GM18498 (cell line): Measurements from ENCODE around the gene EPHB1.

Source experiments
- ATAC-seq: cut with Tn5 transposase; IDR thresholded peaks from one replicate; pipeline ENCODE4 v1.9.1; 2021; ENCODE audit warnings: mild to moderate bottlenecking, moderate library complexity; ENCODE audit not compliant: unreplicated experiment

The EPHB1 gene

GRCh38 chr3:134934933-134935332 is 139.9 kb downstream of the EPHB1 start:
- no peak for ATAC-seq

DNA sequence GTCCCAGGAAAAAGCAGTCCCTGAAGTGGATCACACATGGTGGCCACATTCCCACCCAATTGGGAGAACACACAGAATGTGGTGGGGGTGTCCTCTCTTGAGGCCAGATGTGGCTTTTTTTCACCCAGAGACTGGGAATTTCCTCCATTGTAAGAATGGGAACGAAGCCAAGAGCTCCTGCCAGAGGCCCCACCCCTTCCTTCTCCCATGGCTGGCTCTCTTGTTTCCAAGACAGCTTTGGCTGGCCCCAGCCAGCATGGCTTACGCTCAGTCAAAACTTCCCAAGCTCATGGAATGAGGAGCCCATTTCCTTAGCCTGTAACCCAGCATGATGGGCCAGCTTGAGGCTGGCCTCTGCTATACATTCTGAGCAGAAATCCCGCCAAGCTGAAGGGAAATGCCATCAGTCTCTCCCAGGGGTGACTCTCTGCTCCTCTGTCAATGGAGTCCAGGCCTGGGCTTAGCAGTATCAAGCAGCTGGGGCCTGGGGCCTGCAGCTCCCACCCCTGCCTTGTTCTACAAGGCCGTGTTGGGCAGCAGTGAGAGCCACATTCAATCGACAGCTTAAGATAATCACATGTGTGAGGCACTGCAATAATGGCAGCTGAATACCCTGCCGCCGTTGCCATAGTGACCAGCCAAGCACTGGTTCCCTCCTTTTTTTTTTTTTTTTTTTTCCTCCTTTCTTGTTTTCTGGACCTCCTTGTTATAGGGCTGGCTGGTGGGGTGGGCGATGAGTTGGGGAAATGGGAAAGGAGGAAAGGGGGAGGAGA is 142.4 kb downstream of the EPHB1 start:
- no peak for ATAC-seq

DNA sequence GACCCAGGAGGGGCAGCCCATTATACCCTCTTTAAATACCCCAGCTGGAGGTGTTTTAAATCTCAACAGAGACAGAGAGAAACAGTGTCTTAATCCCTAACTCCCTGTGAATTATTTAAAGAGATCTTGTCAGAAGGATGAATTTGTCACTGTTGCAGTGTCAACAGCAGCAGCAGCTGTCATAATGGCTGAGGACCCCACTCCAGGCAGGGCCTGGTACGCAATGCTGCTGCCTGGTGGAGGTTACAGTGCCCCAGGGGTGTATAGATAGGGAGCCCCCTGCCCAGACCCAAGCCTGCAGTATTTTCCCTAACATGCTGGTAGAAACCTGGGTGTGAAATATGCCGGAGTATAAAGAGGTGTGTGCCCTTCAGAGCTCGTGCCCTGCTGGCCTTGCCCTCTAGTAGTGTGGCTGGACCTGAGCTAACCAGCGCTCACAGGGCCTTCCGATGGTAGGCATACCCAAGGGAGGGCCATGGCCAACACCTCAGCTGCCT is 143.0 kb downstream of the EPHB1 start:
- ATAC-seq = no peak

DNA sequence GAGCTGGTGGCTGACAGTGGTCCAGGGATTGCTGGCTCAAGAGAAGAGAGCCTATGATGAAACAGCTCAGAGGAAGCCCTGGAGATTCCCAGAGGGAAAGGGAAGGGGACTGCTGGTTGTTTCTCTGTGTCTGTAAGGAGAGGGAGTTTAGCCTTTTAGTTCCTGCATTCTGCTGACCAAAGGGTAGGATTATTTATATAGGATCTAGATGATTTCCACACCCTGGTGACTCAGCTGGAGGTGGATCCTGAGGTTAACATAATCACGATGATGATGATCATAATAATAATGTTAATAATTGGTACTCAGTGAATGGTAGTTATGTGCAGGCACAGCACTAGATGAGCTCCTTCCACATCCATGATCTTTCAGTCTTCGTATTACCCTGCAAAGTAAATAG is 144.9 kb downstream of the EPHB1 start:
- ATAC-seq = no peak

DNA sequence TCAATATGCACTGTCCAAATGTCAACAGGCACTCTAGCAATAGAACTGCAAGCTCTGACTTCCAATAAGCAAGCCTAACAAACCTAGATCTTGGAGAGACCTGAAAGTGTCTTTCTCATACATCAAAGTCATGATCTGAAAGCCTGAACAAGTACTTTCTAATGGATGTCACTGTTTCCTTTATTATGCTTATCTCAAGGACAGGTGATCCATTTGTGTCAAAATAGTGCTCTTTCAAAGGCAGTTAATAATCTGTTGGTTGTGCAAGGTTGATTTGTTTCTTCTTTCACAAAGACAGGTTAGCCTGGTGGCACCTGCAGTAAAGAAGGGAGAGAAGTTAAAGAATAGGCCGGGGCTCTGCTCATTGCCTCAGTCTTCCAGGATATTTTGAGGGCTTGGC is 146.8 kb downstream of the EPHB1 start:
- ATAC-seq = no peak

DNA sequence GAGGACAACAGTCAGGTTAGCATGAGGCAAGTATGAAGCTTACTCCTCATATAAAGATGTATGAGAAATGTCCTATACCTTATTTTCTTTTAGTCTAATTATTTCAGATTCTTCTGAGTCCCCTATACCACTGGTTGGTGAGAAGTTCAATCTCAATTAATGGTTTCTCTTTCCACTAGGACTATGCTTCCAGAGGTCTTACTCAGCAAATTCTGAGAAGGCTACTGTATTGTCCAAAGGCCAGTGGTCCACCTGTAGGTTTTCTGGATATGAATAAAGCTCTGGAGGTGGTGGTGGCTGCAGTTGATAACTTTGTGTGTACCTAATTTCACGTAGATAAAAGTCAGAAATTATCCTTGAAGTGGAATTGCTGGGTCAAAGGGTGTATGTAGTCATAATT is 149.4 kb downstream of the EPHB1 start:
- no peak for ATAC-seq

- no peak for ATAC-seq
Measured at GRCh38 chr3:134949150-134949549, 154.1 kb downstream of the EPHB1 start.

- ATAC-seq = no peak
Measured at GRCh38 chr3:134952371-134952770, 157.3 kb downstream of the EPHB1 start.

- peak; percentile 21 for ATAC-seq
Measured at GRCh38 chr3:134955874-134956273, 160.8 kb downstream of the EPHB1 start.

- ATAC-seq = peak; percentile 78
Measured at GRCh38 chr3:134956395-134956794, 161.3 kb downstream of the EPHB1 start.

- peak; percentile 15 for ATAC-seq
Measured at GRCh38 chr3:134956844-134957243, 161.8 kb downstream of the EPHB1 start.

DNA sequence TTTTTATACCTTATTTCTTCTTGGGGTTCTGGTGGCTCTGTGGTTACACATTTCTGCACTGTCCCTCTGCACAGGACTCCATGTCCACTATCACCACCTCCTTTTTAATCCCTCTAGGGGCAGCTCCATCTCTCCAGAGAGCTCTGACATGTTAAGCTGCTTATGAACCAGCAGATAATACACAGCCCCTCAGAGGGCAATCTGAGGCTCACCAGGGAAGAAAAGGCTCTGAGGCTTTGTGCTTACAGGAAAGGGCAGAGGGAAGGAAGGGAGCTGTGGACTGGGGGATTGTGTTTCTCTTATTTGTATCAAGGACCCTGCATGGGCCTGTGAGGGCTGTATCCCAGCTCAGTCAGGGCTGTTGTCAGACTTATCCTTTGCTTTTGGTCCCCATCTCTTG is 164.5 kb downstream of the EPHB1 start:
- no peak for ATAC-seq

GRCh38 chr3:134964226-134964625 is 169.2 kb downstream of the EPHB1 start:
- no peak for ATAC-seq

- ATAC-seq = no peak
Measured at GRCh38 chr3:134965865-134966481, 170.9 kb downstream of the EPHB1 start.

- ATAC-seq = no peak
Measured at GRCh38 chr3:134970895-134971294, 175.8 kb downstream of the EPHB1 start.

DNA sequence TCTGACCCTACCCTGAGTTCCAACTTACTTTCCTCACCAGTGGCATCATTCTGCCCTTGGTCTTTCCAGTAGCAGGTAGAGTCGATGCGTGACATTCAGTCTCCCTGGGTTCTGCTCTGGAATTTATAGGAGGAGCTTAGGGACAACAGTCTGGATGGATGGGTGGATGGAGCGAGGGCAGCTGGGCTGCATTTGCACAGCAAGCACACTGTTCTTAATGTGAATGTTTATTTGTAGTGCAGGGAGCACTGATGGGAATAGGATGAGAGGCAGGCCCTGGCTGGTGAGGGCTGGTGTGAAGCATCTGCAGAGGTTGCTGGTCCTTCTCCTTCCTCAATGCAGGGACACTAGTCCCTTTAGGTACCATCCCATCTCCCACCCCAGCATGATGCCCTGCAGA is 176.2 kb downstream of the EPHB1 start:
- no peak for ATAC-seq

GRCh38 chr3:134971907-134972306 is 176.8 kb downstream of the EPHB1 start:
- peak; percentile 75 for ATAC-seq

- ATAC-seq = no peak
Measured at GRCh38 chr3:134972836-134973455, 177.9 kb downstream of the EPHB1 start.

- no peak for ATAC-seq
Measured at GRCh38 chr3:134974624-134975023, 179.6 kb downstream of the EPHB1 start.

GRCh38 chr3:134976948-134977347 is 181.9 kb downstream of the EPHB1 start:
- no peak for ATAC-seq

DNA sequence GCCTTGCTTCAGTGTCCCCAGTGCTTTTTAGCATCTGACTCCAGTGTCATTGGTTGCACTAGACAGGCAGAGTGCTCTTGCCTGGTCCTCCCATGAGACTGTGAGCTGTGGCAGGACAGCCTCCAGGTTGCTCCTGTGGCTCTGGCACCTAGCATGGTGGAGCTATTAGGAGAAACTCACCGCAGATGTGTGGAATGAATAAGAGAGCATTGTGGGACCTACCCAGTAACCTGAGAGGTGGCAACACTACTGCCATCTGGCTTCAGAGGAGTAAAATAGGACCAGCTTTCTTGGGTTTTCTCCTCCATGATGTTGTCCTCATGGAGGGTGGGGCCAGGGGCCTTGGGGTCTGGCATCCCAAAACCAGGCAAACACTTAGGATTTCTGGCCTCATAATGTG is 183.6 kb downstream of the EPHB1 start:
- no peak for ATAC-seq
